Measurements from ENCODE around the gene DVL2. TPM values are rescaled to one million over a fixed set of nuclear protein-coding genes. Genes with fewer than 3 reads are reported as not detected.

DVL2 gene
- total and polyA plus RNA-seq, 2 of the 13 experiments (the other 11 are each of a cell fraction or from before 2014, with no cell fraction given), result 5.7 to 38.2 TPM

- intact Hi-C loops (cut with micrococcal nuclease; ENCODE audit: unreplicated experiment) (no loop called here), in situ Hi-C loops (cut with HindIII; ENCODE audit: extremely low pct_ligation_motif_present, low pct_unique_long_range_greater_than_20kb) (no loop called here)
- CTCF ChIA-PET (ENCODE audit: low intra/inter-chr PET ratio, low total read pairs), result no interaction called here
- DNase-seq (ENCODE audit: low spot score) (no peak), ATAC-seq (no peak), FAIRE-seq (no peak)
- Histone ChIP-seq H3K9ac (ENCODE audit: insufficient read depth, low read depth, low read length) (no peak overlapping the region), H3K4me3 (replicated peaks in 1 of 3; ENCODE audit: insufficient read depth in 1 of 3, low read depth in 2 of 3, low read length in 3 of 3) (no peak overlapping the region), H3K9me3 (ENCODE audit: low read length) (no peaks in the 10 kb centered on the region), H3K4me1 (ENCODE audit: insufficient read depth, low read length) (peaks cover 3% of the 10 kb centered on the region), H4K20me1 (ENCODE audit: insufficient read depth, low read length) (no peaks in the 10 kb centered on the region), H3K79me2 (ENCODE audit: insufficient read depth, low read length) (no peaks in the 10 kb centered on the region), H3K27ac (ENCODE audit: extremely low read length, insufficient read depth, low read length) (no peak overlapping the region), H2AFZ (ENCODE audit: low read length) (no peak overlapping the region), H3K27me3 (ENCODE audit: control insufficient read depth in 1 of 2, insufficient read depth in 2 of 2, low read length in 2 of 2) (no peaks in the 10 kb centered on the region), H3K4me2 (ENCODE audit: low read depth, low read length) (no peak overlapping the region), H3K36me3 (replicated peaks in 1 of 2; ENCODE audit: control insufficient read depth in 1 of 2, insufficient read depth in 2 of 2, low read length in 2 of 2) (no peaks in the 10 kb centered on the region)
- no TSS peak for BruUV-seq (replicated peaks)
- WGBS (ENCODE audit: low lambda C conversion rate), result 84% methylated on average over 21 of the region's 22 CpGs
- POLR2A ChIA-PET, result no interaction called here
- TF ChIP-seq SNRNP70 (IDR thresholded peaks at IDR 0.05; ENCODE audit: low read depth, low read length), result no peak
- TF ChIP-seq GABPB1 (CRISPR knock-in tag; IDR thresholded peaks at IDR 0.05), result no peak
- TF ChIP-seq RNF2 (conservative IDR thresholded peaks at IDR 0.05; ENCODE audit: low read depth), result no peak
- TF ChIP-seq SMC3 (IDR thresholded peaks at IDR 0.05; ENCODE audit: low read length), result no peak
- TF ChIP-seq ZNF512B (CRISPR knock-in tag; IDR thresholded peaks at IDR 0.05; ENCODE audit: borderline replicate concordance), result no peak
- TF ChIP-seq ZNF577 (CRISPR knock-in tag; IDR thresholded peaks at IDR 0.05; ENCODE audit: borderline replicate concordance, low read depth), result no peak
- TF ChIP-seq JUND (CRISPR knock-in tag; IDR thresholded peaks at IDR 0.05), result no peak
- TF ChIP-seq ZFYVE20 (CRISPR knock-in tag; IDR thresholded peaks at IDR 0.05; ENCODE audit: borderline replicate concordance, low read depth), result no peak
- TF ChIP-seq SRSF9 (IDR thresholded peaks at IDR 0.05; ENCODE audit: borderline replicate concordance, insufficient read depth, low read depth, low read length, poor library complexity, severe bottlenecking), result no peak
- TF ChIP-seq JDP2 (CRISPR knock-in tag; IDR thresholded peaks at IDR 0.05; ENCODE audit: borderline replicate concordance), result no peak
- no peak for TF ChIP-seq ZNF33B (CRISPR knock-in tag; IDR thresholded peaks at IDR 0.05)
- TF ChIP-seq MTF2 (CRISPR knock-in tag; IDR thresholded peaks at IDR 0.05; ENCODE audit: borderline replicate concordance), result no peak
- TF ChIP-seq ZNF124 (CRISPR knock-in tag; IDR thresholded peaks at IDR 0.05), result no peak
- TF ChIP-seq ZBTB14 (CRISPR knock-in tag; IDR thresholded peaks at IDR 0.05), result no peak
- TF ChIP-seq ZNF235 (CRISPR knock-in tag; IDR thresholded peaks at IDR 0.05; ENCODE audit: borderline replicate concordance), result no peak
- no peak for TF ChIP-seq PRDM10 (CRISPR knock-in tag; IDR thresholded peaks at IDR 0.05; ENCODE audit: low read depth)
- TF ChIP-seq ZNF34 (CRISPR knock-in tag; IDR thresholded peaks at IDR 0.05; ENCODE audit: borderline replicate concordance), result no peak
Measured at GRCh38 chr17:7196651-7197401, 37.5 kb downstream of the DVL2 start.

Measured in HepG2 (cell line).